Measurements from ENCODE around the gene KLHL17. TPM values are rescaled to one million over a fixed set of nuclear protein-coding genes. Genes with fewer than 3 reads are reported as not detected.
A peak's percentile ranks its signal among the peaks of the same experiment; 100 is the strongest.

KLHL17 gene
- total and polyA plus RNA-seq, 4 donors: 2.8 to 40.5 (median 15.0) TPM

GRCh38 chr1:940107-941014 lies 20.0 kb upstream of the KLHL17 start:
- no peaks in the 10 kb centered on the region for H3K4me1 ChIP-seq (ENCODE audit: control insufficient read depth in 1 of 2, insufficient read depth in 2 of 2, low read length in 2 of 2)
- H3K27ac ChIP-seq (ENCODE audit: low read depth in 1 of 2, low read length in 2 of 2): peak overlapping the region in 1 of 2 donors; percentile 5
- DNase-seq (peak; percentile 80 to 90), ATAC-seq (ENCODE audit: low FRiP score) (peak; percentile 41)
- WGBS, 2 donors: 0 to 1% methylated on average over 70 to 86 of the region's 86 CpGs
- H3K9me3 ChIP-seq (ENCODE audit: control insufficient read depth, low read length): no peaks in the 10 kb centered on the region
- no peaks in the 10 kb centered on the region for H3K27me3 ChIP-seq (ENCODE audit: control insufficient read depth in 1 of 2, insufficient read depth in 2 of 2, low read length in 1 of 2)
- intact Hi-C loops (cut with DNase I): loop anchor here in 1 of 2 donors (2.0 to 5.0 kb wide), 2 partner anchors 16 to 33 kb away; no protein-coding TSS in a partner anchor
- H3K4me3 ChIP-seq (ENCODE audit: low read length in 2 of 2): peak overlapping the region in 1 of 2 donors; percentile 2
- H3K36me3 ChIP-seq (ENCODE audit: control insufficient read depth in 1 of 2, insufficient read depth in 2 of 2, low read length in 1 of 2): no peaks in the 10 kb centered on the region

GRCh38 chr1:941015-941587 lies 19.3 kb upstream of the KLHL17 start:
- peak overlapping the region in 1 of 2 donors; percentile 5 for H3K27ac ChIP-seq (ENCODE audit: low read depth in 1 of 2, low read length in 2 of 2)
- DNase-seq (no peak), ATAC-seq (ENCODE audit: low FRiP score) (peak; percentile 14)
- H3K4me1 ChIP-seq (ENCODE audit: control insufficient read depth in 1 of 2, insufficient read depth in 2 of 2, low read length in 2 of 2): no peaks in the 10 kb centered on the region
- H3K9me3 ChIP-seq (ENCODE audit: control insufficient read depth, low read length): no peaks in the 10 kb centered on the region
- H3K4me3 ChIP-seq (ENCODE audit: low read length in 2 of 2): no peak overlapping the region
- WGBS, 2 donors: 18 to 21% methylated on average over 36 of the region's 36 CpGs
- intact Hi-C loops (cut with DNase I): loop anchor here in 1 of 2 donors (2.0 to 5.0 kb wide), 2 partner anchors 16 to 34 kb away; no protein-coding TSS in a partner anchor
- no peaks in the 10 kb centered on the region for H3K27me3 ChIP-seq (ENCODE audit: control insufficient read depth in 1 of 2, insufficient read depth in 2 of 2, low read length in 1 of 2)
- no peaks in the 10 kb centered on the region for H3K36me3 ChIP-seq (ENCODE audit: control insufficient read depth in 1 of 2, insufficient read depth in 2 of 2, low read length in 1 of 2)

GRCh38 chr1:941588-942383 lies 18.6 kb upstream of the KLHL17 start:
- ATAC-seq (ENCODE audit: low FRiP score) (peak; percentile 79), DNase-seq (peak; percentile 90 to 94)
- no peak overlapping the region for H3K27ac ChIP-seq (ENCODE audit: low read depth in 1 of 2, low read length in 2 of 2)
- no peaks in the 10 kb centered on the region for H3K36me3 ChIP-seq (ENCODE audit: control insufficient read depth in 1 of 2, insufficient read depth in 2 of 2, low read length in 1 of 2)
- H3K27me3 ChIP-seq (ENCODE audit: control insufficient read depth in 1 of 2, insufficient read depth in 2 of 2, low read length in 1 of 2): no peaks in the 10 kb centered on the region
- no peaks in the 10 kb centered on the region for H3K4me1 ChIP-seq (ENCODE audit: control insufficient read depth in 1 of 2, insufficient read depth in 2 of 2, low read length in 2 of 2)
- no peaks in the 10 kb centered on the region for H3K9me3 ChIP-seq (ENCODE audit: control insufficient read depth, low read length)
- H3K4me3 ChIP-seq (ENCODE audit: low read length in 2 of 2): peak overlapping the region in 1 of 2 donors; percentile 12
- 1% methylated on average over 51 to 98 of the region's 98 CpGs for WGBS, 2 donors
- intact Hi-C loops (cut with DNase I): loop anchor here in 1 of 2 donors (2.0 to 5.0 kb wide), 2 partner anchors 17 to 34 kb away; no protein-coding TSS in a partner anchor

- WGBS, 2 donors: 12 to 21% methylated on average over 28 to 48 of the region's 48 CpGs
- no peaks in the 10 kb centered on the region for H3K4me1 ChIP-seq (ENCODE audit: control insufficient read depth in 1 of 2, insufficient read depth in 2 of 2, low read length in 2 of 2)
- no peak for DNase-seq
- no peaks in the 10 kb centered on the region for H3K9me3 ChIP-seq (ENCODE audit: control insufficient read depth, low read length)
- no peak for ATAC-seq (ENCODE audit: low FRiP score)
- no peaks in the 10 kb centered on the region for H3K36me3 ChIP-seq (ENCODE audit: control insufficient read depth in 1 of 2, insufficient read depth in 2 of 2, low read length in 1 of 2)
- intact Hi-C loops (cut with DNase I): loop anchor here in 1 of 2 donors (5.0 kb wide), 1 partner anchor 35 kb away; no protein-coding TSS in a partner anchor
- no peaks in the 10 kb centered on the region for H3K27me3 ChIP-seq (ENCODE audit: control insufficient read depth in 1 of 2, insufficient read depth in 2 of 2, low read length in 1 of 2)
- H3K4me3 ChIP-seq (ENCODE audit: low read length in 2 of 2): no peak overlapping the region
- no peak overlapping the region for H3K27ac ChIP-seq (ENCODE audit: low read depth in 1 of 2, low read length in 2 of 2)
These were observed 18.0 kb upstream of the KLHL17 start for GRCh38 chr1:942411-942821.

GRCh38 chr1:942864-943533 lies 17.4 kb upstream of the KLHL17 start:
- DNase-seq (peak; percentile 76 to 88), ATAC-seq (ENCODE audit: low FRiP score) (no peak)
- intact Hi-C loops (cut with DNase I): loop anchor here in 1 of 2 donors (5.0 kb wide), 1 partner anchor 36 kb away; no protein-coding TSS in a partner anchor
- H3K27ac ChIP-seq (ENCODE audit: low read depth in 1 of 2, low read length in 2 of 2): no peak overlapping the region
- H3K4me1 ChIP-seq (ENCODE audit: control insufficient read depth in 1 of 2, insufficient read depth in 2 of 2, low read length in 2 of 2): no peaks in the 10 kb centered on the region
- no peaks in the 10 kb centered on the region for H3K36me3 ChIP-seq (ENCODE audit: control insufficient read depth in 1 of 2, insufficient read depth in 2 of 2, low read length in 1 of 2)
- H3K9me3 ChIP-seq (ENCODE audit: control insufficient read depth, low read length): no peaks in the 10 kb centered on the region
- H3K27me3 ChIP-seq (ENCODE audit: control insufficient read depth in 1 of 2, insufficient read depth in 2 of 2, low read length in 1 of 2): no peaks in the 10 kb centered on the region
- H3K4me3 ChIP-seq (ENCODE audit: low read length in 2 of 2): no peak overlapping the region
- 69 to 72% methylated on average over 26 to 27 of the region's 27 CpGs for WGBS, 2 donors

GRCh38 chr1:943545-944340 lies 16.6 kb upstream of the KLHL17 start:
- H3K27me3 ChIP-seq (ENCODE audit: control insufficient read depth in 1 of 2, insufficient read depth in 2 of 2, low read length in 1 of 2): no peaks in the 10 kb centered on the region
- H3K27ac ChIP-seq (ENCODE audit: low read depth in 1 of 2, low read length in 2 of 2): no peak overlapping the region

GRCh38 chr1:944341-945325 lies 15.8 kb upstream of the KLHL17 start:
- ATAC-seq (ENCODE audit: low FRiP score): no peak
- 61 to 62% methylated on average over 28 of the region's 28 CpGs for WGBS, 2 donors
- no peaks in the 10 kb centered on the region for H3K4me1 ChIP-seq (ENCODE audit: control insufficient read depth in 1 of 2, insufficient read depth in 2 of 2, low read length in 2 of 2)
- no peaks in the 10 kb centered on the region for H3K27me3 ChIP-seq (ENCODE audit: control insufficient read depth in 1 of 2, insufficient read depth in 2 of 2, low read length in 1 of 2)
- H3K27ac ChIP-seq (ENCODE audit: low read depth in 1 of 2, low read length in 2 of 2): no peak overlapping the region
- H3K36me3 ChIP-seq (ENCODE audit: control insufficient read depth in 1 of 2, insufficient read depth in 2 of 2, low read length in 1 of 2): no peaks in the 10 kb centered on the region
- DNase-seq: no peak
- intact Hi-C loops (cut with DNase I): loop anchor here in 1 of 2 donors (5.0 kb wide), 1 partner anchor 37 kb away; no protein-coding TSS in a partner anchor
- no peaks in the 10 kb centered on the region for H3K9me3 ChIP-seq (ENCODE audit: control insufficient read depth, low read length)
- H3K4me3 ChIP-seq (ENCODE audit: low read length in 2 of 2): no peak overlapping the region

More at GRCh38 chr1:943545-944340, 16.6 kb upstream of the KLHL17 start:
- Histone ChIP-seq H3K4me1 (ENCODE audit: control insufficient read depth in 1 of 2, insufficient read depth in 2 of 2, low read length in 2 of 2) (no peaks in the 10 kb centered on the region), H3K4me3 (ENCODE audit: low read length in 2 of 2) (no peak overlapping the region), H3K36me3 (ENCODE audit: control insufficient read depth in 1 of 2, insufficient read depth in 2 of 2, low read length in 1 of 2) (no peaks in the 10 kb centered on the region), H3K9me3 (ENCODE audit: control insufficient read depth, low read length) (no peaks in the 10 kb centered on the region)
- intact Hi-C loops (cut with DNase I): loop anchor here in 1 of 2 donors (5.0 kb wide), 1 partner anchor 36 kb away; no protein-coding TSS in a partner anchor
- WGBS, 2 donors: 88% methylated on average over 26 to 27 of the region's 27 CpGs
- DNase-seq: no peak
- ATAC-seq (ENCODE audit: low FRiP score): no peak
